ENCODE measurements around the gene ZNF444. TPM values are rescaled to one million over a fixed set of nuclear protein-coding genes. Genes with fewer than 3 reads are reported as not detected.

The ZNF444 gene
- polyA plus RNA-seq, 2 of the 4 experiments (the other 2 are of a cell fraction): 16.5 to 26.2 TPM

DNA sequence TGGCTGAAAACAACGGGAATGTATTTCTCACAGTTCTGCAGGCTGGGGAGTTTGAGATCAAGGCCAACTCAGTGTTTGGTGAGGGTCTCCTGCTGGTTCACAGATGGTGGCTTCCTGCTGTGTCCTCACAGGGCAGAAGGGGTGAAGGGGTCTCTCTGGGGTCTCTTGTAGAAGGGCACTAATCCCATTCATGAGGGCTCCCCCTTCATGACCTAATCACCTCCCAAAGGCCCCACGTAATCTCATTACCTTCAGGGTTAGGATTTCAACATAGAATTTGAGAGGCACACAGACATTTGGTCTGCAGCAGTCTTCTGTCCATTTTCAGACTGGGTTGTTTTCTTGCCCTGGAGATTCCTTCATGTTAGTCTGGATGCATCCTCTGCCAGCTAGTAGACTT lies 11.6 kb downstream of the ZNF444 start:
- Histone ChIP-seq H3K9me3 (no peaks in the 10 kb centered on the region), H3K4me1 (no peaks in the 10 kb centered on the region), H3K4me3 (no peak overlapping the region), H3K27ac (no peak overlapping the region), H3K4me2 (no peak overlapping the region)
- FAIRE-seq (no peak), DNase-seq (ENCODE audit: low read depth in 1 of 2, low spot score in 1 of 2) (no peak), ATAC-seq (no peak)
- ChIA-PET CTCF (interaction anchor here (0.7 to 2.2 kb wide), 4 partner anchors 10 to 192 kb away, joined by 3 to 6 read pairs (median 5); no protein-coding TSS in a partner anchor), POLR2A (interaction anchor here (0.7 kb wide), 1 partner anchor 79 kb away, joined by 3 read pairs; no protein-coding TSS in a partner anchor)
- WGBS (ENCODE audit: missing lambda C conversion rate): 88% methylated on average over 2 of the region's 2 CpGs
- TF ChIP-seq, protein P1, sequence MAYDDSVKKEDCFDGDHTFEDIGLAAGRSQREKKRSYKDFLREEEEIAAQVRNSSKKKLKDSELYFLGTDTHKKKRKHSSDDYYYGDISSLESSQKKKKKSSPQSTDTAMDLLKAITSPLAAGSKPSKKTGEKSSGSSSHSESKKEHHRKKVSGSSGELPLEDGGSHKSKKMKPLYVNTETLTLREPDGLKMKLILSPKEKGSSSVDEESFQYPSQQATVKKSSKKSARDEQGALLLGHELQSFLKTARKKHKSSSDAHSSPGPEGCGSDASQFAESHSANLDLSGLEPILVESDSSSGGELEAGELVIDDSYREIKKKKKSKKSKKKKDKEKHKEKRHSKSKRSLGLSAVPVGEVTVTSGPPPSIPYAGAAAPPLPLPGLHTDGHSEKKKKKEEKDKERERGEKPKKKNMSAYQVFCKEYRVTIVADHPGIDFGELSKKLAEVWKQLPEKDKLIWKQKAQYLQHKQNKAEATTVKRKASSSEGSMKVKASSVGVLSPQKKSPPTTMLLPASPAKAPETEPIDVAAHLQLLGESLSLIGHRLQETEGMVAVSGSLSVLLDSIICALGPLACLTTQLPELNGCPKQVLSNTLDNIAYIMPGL (CRISPR knock-in tag; IDR thresholded peaks at IDR 0.05; ENCODE audit: borderline replicate concordance): no peak
- no peak for TF ChIP-seq EHF (CRISPR knock-in tag; IDR thresholded peaks at IDR 0.05)
- no peak for TF ChIP-seq JUN (IDR thresholded peaks at IDR 0.05)
- TF ChIP-seq KDM1A (IDR thresholded peaks at IDR 0.05; ENCODE audit: low read depth): no peak

DNA sequence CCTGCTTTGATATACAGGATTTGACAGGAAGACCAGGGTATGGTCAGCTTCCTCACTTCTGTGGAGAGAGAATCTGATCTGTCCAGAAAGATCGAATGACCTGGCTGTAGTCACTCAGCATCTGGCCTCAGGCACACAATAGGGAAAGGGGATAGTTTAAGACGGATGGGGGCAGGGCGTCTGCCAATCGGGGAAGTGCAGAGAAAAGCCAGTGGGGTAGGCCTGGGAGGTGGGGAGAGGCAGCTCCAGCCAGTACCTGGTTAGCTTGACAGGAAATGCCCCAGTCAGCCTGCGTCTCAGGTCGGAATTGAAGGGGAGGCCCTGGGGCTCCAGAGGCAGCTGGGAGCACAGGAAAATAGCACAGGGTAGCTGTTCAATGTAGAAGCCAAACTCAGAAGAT lies 12.4 kb downstream of the ZNF444 start:
- CTCF ChIA-PET: interaction anchor here (0.7 to 2.3 kb wide), 5 partner anchors 9 to 180 kb away, joined by 3 to 8 read pairs (median 6); no protein-coding TSS in a partner anchor
- TF ChIP-seq FOSL2 (IDR thresholded peaks at IDR 0.05): no peak
- TF ChIP-seq FOSL2 (CRISPR knock-in tag; IDR thresholded peaks at IDR 0.05): no peak
- TF ChIP-seq, protein P2, sequence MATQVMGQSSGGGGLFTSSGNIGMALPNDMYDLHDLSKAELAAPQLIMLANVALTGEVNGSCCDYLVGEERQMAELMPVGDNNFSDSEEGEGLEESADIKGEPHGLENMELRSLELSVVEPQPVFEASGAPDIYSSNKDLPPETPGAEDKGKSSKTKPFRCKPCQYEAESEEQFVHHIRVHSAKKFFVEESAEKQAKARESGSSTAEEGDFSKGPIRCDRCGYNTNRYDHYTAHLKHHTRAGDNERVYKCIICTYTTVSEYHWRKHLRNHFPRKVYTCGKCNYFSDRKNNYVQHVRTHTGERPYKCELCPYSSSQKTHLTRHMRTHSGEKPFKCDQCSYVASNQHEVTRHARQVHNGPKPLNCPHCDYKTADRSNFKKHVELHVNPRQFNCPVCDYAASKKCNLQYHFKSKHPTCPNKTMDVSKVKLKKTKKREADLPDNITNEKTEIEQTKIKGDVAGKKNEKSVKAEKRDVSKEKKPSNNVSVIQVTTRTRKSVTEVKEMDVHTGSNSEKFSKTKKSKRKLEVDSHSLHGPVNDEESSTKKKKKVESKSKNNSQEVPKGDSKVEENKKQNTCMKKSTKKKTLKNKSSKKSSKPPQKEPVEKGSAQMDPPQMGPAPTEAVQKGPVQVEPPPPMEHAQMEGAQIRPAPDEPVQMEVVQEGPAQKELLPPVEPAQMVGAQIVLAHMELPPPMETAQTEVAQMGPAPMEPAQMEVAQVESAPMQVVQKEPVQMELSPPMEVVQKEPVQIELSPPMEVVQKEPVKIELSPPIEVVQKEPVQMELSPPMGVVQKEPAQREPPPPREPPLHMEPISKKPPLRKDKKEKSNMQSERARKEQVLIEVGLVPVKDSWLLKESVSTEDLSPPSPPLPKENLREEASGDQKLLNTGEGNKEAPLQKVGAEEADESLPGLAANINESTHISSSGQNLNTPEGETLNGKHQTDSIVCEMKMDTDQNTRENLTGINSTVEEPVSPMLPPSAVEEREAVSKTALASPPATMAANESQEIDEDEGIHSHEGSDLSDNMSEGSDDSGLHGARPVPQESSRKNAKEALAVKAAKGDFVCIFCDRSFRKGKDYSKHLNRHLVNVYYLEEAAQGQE (IDR thresholded peaks at IDR 0.05): no peak
- POLR2A ChIA-PET: no interaction called here
- Histone ChIP-seq H3K9me3 (no peaks in the 10 kb centered on the region), H3K4me2 (no peak overlapping the region), H3K4me1 (no peaks in the 10 kb centered on the region), H3K27ac (no peak overlapping the region), H3K4me3 (no peak overlapping the region)
- FAIRE-seq (no peak), ATAC-seq (no peak), DNase-seq (ENCODE audit: low read depth in 1 of 2, low spot score in 1 of 2) (no peak)
- 85% methylated on average over 6 of the region's 6 CpGs for WGBS (ENCODE audit: missing lambda C conversion rate)

DNA sequence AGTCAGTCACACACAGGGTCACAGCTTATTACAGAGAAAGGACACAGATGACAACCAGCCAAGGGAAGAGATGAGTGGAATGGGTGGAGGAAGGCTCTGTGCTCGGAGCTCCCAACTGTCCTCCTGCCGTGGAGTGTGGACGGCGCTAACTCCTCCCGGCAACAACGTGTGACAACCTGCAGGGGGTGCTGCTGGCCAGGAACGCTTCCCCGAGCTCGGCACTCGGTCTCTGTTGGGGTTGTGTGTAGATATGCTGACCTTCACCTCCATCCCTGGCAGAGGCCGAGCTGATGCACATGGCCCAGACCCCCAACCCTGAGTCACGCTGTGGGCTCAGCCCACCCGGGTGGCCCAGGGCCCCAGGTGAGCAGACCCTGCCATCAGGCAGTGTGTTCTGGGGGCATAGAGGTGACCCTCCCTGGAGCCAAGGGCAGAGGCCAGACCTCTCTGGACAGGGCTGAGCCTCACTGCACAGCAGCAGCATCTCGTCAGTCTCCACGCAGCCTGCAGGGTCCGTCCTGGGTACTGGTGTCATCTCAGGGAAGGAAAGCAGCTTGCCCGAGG lies 14.1 kb downstream of the ZNF444 start:
- DNase-seq (ENCODE audit: low read depth in 1 of 2, low spot score in 1 of 2) (peak; percentile 31 to 36), FAIRE-seq (no peak), ATAC-seq (peak; percentile 58 to 81; a peak in 5 of 6 replicates)
- WGBS (ENCODE audit: missing lambda C conversion rate): 77% methylated on average over 17 of the region's 17 CpGs
- Histone ChIP-seq H3K27ac (no peak overlapping the region), H3K4me2 (no peak overlapping the region), H3K4me1 (no peaks in the 10 kb centered on the region), H3K9me3 (no peaks in the 10 kb centered on the region), H3K4me3 (no peak overlapping the region)
- POLR2A ChIA-PET: no interaction called here
- CTCF ChIA-PET: interaction anchor here (0.5 to 2.3 kb wide), 19 partner anchors 9 to 802 kb away, joined by 3 to 8 read pairs (median 4); partner anchors contain the start of gene GALP
- TF ChIP-seq, protein P3, sequence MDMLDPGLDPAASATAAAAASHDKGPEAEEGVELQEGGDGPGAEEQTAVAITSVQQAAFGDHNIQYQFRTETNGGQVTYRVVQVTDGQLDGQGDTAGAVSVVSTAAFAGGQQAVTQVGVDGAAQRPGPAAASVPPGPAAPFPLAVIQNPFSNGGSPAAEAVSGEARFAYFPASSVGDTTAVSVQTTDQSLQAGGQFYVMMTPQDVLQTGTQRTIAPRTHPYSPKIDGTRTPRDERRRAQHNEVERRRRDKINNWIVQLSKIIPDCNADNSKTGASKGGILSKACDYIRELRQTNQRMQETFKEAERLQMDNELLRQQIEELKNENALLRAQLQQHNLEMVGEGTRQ (IDR thresholded peaks at IDR 0.05): no peak
- TF ChIP-seq CBX2 (IDR thresholded peaks at IDR 0.05; ENCODE audit: borderline replicate concordance, low read depth) (no peak), EP300 (IDR thresholded peaks at IDR 0.05) (no peak), MYC (IDR thresholded peaks at IDR 0.05; ENCODE audit: borderline replicate concordance, low read length) (no peak), CHD4 (IDR thresholded peaks at IDR 0.05; ENCODE audit: borderline replicate concordance) (no peak), HOXA7 (CRISPR knock-in tag; IDR thresholded peaks at IDR 0.05) (no peak), EHF (CRISPR knock-in tag; IDR thresholded peaks at IDR 0.05) (no peak), RAD21 (conservative IDR thresholded peaks at IDR 0.05 in 1 of 2, IDR thresholded peaks at IDR 0.05 in 1 of 2) (peak in 1 of 2 experiments; percentile 45; a peak in 2 of 5 replicates), NR3C1 (IDR thresholded peaks at IDR 0.05) (no peak), JUN (IDR thresholded peaks at IDR 0.05) (no peak), FOSL2 (IDR thresholded peaks at IDR 0.05) (no peak), FOSL2 (CRISPR knock-in tag; IDR thresholded peaks at IDR 0.05) (no peak)
- TF ChIP-seq, protein P4, sequence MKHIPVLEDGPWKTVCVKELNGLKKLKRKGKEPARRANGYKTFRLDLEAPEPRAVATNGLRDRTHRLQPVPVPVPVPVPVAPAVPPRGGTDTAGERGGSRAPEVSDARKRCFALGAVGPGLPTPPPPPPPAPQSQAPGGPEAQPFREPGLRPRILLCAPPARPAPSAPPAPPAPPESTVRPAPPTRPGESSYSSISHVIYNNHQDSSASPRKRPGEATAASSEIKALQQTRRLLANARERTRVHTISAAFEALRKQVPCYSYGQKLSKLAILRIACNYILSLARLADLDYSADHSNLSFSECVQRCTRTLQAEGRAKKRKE (CRISPR knock-in tag; IDR thresholded peaks at IDR 0.05; ENCODE audit: low read depth): no peak
- TF ChIP-seq, protein P5, sequence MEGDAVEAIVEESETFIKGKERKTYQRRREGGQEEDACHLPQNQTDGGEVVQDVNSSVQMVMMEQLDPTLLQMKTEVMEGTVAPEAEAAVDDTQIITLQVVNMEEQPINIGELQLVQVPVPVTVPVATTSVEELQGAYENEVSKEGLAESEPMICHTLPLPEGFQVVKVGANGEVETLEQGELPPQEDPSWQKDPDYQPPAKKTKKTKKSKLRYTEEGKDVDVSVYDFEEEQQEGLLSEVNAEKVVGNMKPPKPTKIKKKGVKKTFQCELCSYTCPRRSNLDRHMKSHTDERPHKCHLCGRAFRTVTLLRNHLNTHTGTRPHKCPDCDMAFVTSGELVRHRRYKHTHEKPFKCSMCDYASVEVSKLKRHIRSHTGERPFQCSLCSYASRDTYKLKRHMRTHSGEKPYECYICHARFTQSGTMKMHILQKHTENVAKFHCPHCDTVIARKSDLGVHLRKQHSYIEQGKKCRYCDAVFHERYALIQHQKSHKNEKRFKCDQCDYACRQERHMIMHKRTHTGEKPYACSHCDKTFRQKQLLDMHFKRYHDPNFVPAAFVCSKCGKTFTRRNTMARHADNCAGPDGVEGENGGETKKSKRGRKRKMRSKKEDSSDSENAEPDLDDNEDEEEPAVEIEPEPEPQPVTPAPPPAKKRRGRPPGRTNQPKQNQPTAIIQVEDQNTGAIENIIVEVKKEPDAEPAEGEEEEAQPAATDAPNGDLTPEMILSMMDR (IDR thresholded peaks at IDR 0.05): peak; percentile 23; the same call in 2 of the 3 replicates
- TF ChIP-seq, protein P6, sequence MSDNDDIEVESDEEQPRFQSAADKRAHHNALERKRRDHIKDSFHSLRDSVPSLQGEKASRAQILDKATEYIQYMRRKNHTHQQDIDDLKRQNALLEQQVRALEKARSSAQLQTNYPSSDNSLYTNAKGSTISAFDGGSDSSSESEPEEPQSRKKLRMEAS (IDR thresholded peaks at IDR 0.05): no peak

Measured in A549 (cell line).